ENCODE results near the gene TMEM156. TPM values are rescaled to one million over a fixed set of nuclear protein-coding genes. Genes with fewer than 3 reads are reported as not detected.

TMEM156 gene
- total RNA-seq, 1 donor from 2014 or later: not detected

DNA sequence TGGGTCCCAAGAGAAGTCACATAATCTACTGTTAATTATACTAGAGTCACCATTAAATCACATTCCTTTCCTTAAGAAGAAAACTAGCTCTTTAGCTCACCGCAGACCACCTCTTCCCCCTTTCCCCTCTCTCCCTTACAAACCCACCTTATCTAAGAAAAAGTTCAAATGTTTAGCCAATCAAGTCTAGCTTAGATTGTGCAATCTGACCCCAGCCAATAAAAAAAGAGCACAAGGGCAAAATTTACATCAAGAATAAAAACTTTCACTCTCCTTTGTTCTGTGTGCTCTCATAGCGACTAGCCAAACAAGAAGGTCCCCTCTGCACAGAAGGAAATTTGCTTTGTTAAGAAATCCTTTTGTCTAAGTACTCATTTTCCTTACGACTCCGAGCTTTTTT, 76.3 kb downstream of the TMEM156 start:
- Mint-ChIP-seq H3K27ac (ENCODE audit: unreplicated experiment) (no peak overlapping the region), H3K4me1 (ENCODE audit: low read depth, unreplicated experiment) (no peaks in the 10 kb centered on the region), H3K4me3 (ENCODE audit: unreplicated experiment) (no peak overlapping the region), H3K27me3 (ENCODE audit: unreplicated experiment) (no peaks in the 10 kb centered on the region), H3K36me3 (ENCODE audit: unreplicated experiment) (no peaks in the 10 kb centered on the region), H3K9me3 (ENCODE audit: unreplicated experiment) (no peaks in the 10 kb centered on the region)
- TF ChIP-seq, protein P1, sequence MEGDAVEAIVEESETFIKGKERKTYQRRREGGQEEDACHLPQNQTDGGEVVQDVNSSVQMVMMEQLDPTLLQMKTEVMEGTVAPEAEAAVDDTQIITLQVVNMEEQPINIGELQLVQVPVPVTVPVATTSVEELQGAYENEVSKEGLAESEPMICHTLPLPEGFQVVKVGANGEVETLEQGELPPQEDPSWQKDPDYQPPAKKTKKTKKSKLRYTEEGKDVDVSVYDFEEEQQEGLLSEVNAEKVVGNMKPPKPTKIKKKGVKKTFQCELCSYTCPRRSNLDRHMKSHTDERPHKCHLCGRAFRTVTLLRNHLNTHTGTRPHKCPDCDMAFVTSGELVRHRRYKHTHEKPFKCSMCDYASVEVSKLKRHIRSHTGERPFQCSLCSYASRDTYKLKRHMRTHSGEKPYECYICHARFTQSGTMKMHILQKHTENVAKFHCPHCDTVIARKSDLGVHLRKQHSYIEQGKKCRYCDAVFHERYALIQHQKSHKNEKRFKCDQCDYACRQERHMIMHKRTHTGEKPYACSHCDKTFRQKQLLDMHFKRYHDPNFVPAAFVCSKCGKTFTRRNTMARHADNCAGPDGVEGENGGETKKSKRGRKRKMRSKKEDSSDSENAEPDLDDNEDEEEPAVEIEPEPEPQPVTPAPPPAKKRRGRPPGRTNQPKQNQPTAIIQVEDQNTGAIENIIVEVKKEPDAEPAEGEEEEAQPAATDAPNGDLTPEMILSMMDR (IDR thresholded peaks at IDR 0.05; ENCODE audit: partially characterized antibody, unreplicated experiment): no peak
- DNase-seq: no peak

DNA sequence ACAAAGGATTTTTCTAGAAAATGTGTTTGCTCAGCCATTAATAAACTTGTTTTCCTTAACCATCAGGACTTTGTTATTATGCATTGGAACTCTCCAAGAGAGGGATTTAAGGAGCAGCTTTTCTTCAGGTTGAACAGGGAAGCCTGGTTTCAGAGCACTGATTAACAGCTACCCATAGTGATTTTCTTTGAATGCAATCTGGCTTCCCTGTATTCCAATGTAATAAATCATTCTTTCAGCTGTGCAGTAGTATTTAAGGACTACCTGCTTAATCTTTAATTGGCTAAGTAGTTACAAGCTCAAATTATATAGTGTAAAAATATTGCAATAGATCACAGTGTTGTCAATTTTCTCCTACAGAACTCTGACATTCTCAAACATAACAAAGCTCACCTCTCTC, 77.5 kb downstream of the TMEM156 start:
- Mint-ChIP-seq H3K9me3 (ENCODE audit: unreplicated experiment) (no peaks in the 10 kb centered on the region), H3K27ac (ENCODE audit: unreplicated experiment) (no peak overlapping the region), H3K4me3 (ENCODE audit: unreplicated experiment) (no peak overlapping the region), H3K27me3 (ENCODE audit: unreplicated experiment) (no peaks in the 10 kb centered on the region), H3K36me3 (ENCODE audit: unreplicated experiment) (no peaks in the 10 kb centered on the region), H3K4me1 (ENCODE audit: low read depth, unreplicated experiment) (no peaks in the 10 kb centered on the region)
- no peak for DNase-seq
- TF ChIP-seq, protein P1 (IDR thresholded peaks at IDR 0.05; ENCODE audit: partially characterized antibody, unreplicated experiment): no peak

DNA sequence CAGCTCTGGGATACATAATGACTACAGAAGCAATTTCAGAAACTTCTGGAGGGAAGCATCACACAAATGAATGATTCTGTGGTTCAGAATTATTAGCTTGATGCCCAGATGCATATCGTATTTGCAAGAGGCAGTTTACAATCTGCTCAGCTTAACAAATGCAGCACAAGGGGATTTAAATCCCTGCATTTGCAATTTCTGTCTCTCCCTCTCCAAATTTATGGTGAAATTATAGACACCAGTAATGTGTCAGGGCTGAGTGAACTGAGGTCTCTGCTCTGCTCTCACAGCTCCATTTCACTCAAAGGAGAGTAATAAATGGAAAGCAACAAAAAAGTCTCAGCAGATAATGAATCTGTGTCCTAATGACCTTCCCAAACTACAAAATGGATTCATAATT, 80.2 kb downstream of the TMEM156 start:
- DNase-seq: no peak
- no peak overlapping the region for H3K4me3 Mint-ChIP-seq (ENCODE audit: unreplicated experiment)
- H3K4me1 Mint-ChIP-seq (ENCODE audit: low read depth, unreplicated experiment): no peaks in the 10 kb centered on the region
- H3K36me3 Mint-ChIP-seq (ENCODE audit: unreplicated experiment): no peaks in the 10 kb centered on the region
- H3K27me3 Mint-ChIP-seq (ENCODE audit: unreplicated experiment): no peaks in the 10 kb centered on the region
- no peaks in the 10 kb centered on the region for H3K9me3 Mint-ChIP-seq (ENCODE audit: unreplicated experiment)
- TF ChIP-seq, protein P1 (IDR thresholded peaks at IDR 0.05; ENCODE audit: partially characterized antibody, unreplicated experiment): no peak
- H3K27ac Mint-ChIP-seq (ENCODE audit: unreplicated experiment): no peak overlapping the region

DNA sequence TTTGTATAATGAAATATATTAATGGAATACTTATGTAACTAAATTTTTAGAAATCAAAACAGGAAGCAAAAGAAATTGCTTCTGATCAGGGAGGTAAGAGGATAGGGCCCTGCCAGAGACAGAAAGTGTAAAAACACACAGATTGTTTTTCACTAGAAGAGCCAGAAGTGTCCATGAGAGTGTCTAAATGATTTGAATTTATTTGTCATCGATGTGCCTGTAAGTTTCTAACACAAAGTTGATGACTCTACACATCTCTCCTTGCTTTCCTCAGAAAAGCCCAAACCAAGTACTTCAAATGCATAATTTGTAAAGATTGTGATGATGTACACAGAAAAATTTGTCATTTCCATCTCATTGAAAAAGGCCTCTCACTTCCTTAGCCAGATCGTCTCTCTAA, 80.6 kb downstream of the TMEM156 start:
- Mint-ChIP-seq H3K9me3 (ENCODE audit: unreplicated experiment) (no peaks in the 10 kb centered on the region), H3K4me3 (ENCODE audit: unreplicated experiment) (no peak overlapping the region), H3K27ac (ENCODE audit: unreplicated experiment) (no peak overlapping the region), H3K4me1 (ENCODE audit: low read depth, unreplicated experiment) (no peaks in the 10 kb centered on the region), H3K36me3 (ENCODE audit: unreplicated experiment) (no peaks in the 10 kb centered on the region), H3K27me3 (ENCODE audit: unreplicated experiment) (no peaks in the 10 kb centered on the region)
- no peak for DNase-seq
- TF ChIP-seq, protein P1 (IDR thresholded peaks at IDR 0.05; ENCODE audit: partially characterized antibody, unreplicated experiment): no peak

DNA sequence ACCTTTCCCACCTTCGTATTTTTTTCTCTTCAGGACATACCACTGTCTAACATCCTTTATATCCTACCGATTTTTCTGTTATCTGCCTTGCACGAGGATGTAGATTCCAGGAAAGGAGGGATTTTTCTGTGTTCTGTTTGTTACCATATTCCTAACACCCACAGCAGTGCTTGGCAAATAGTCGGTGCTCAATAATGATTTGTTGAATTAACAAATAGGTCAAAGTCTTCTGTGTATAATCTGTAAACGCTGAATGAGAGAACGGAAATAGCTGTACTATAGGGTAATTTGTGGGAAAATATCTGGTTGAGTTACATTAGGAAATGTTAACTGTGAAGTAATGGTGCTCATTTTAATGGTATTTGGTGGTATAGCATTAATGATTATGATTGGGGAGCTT, 81.5 kb downstream of the TMEM156 start:
- H3K36me3 Mint-ChIP-seq (ENCODE audit: unreplicated experiment): no peaks in the 10 kb centered on the region
- DNase-seq: no peak
- no peaks in the 10 kb centered on the region for H3K4me1 Mint-ChIP-seq (ENCODE audit: low read depth, unreplicated experiment)
- TF ChIP-seq, protein P1 (IDR thresholded peaks at IDR 0.05; ENCODE audit: partially characterized antibody, unreplicated experiment): no peak
- H3K27ac Mint-ChIP-seq (ENCODE audit: unreplicated experiment): no peak overlapping the region
- no peak overlapping the region for H3K4me3 Mint-ChIP-seq (ENCODE audit: unreplicated experiment)
- no peaks in the 10 kb centered on the region for H3K9me3 Mint-ChIP-seq (ENCODE audit: unreplicated experiment)
- H3K27me3 Mint-ChIP-seq (ENCODE audit: unreplicated experiment): no peaks in the 10 kb centered on the region

Data from glutamatergic neuron (in vitro differentiated cells).